BJ (cell line): Measurements from ENCODE around the gene PRADC1. TPM values are rescaled to one million over a fixed set of nuclear protein-coding genes. Genes with fewer than 3 reads are reported as not detected.

Source experiments
- CTCF ChIA-PET: fragments of 350-600 bp; formaldehyde crosslinking; extraction: SDS; loops from one replicate; lab custom pipeline; 2021; ENCODE audit warnings: antibody characterized with exemption, inconsistent platforms; lab: Yijun Ruan, JAX
- POLR2A ChIA-PET: fragments of 300-600 bp; sonication (Branson Sonifier 250); formaldehyde crosslinking; extraction: SDS; loops from one replicate; lab custom pipeline; 2021; ENCODE audit warnings: antibody characterized with exemption; lab: Charles Lee
- DNase-seq: peaks from one replicate; pipeline ENCODE4 v3.0.0-alpha.2; 2011; ENCODE audit warnings: low read depth
- H3K27me3 ChIP-seq: 2 replicates; pipeline ENCODE4 v1.6.0; 2011; ENCODE audit warnings: low read length; ENCODE audit not compliant: control insufficient read depth, insufficient read depth
- H3K36me3 ChIP-seq: 2 replicates; pipeline ENCODE4 v1.5.1; 2011; ENCODE audit warnings: low read length; ENCODE audit not compliant: control insufficient read depth, insufficient read depth
- H3K4me3 ChIP-seq: 2 replicates; pipeline ENCODE4 v1.5.1; 2011; ENCODE audit warnings: low read depth, mild to moderate bottlenecking, control low read depth, low read length
- polyA plus RNA-seq: library from polyadenylated mRNA; depleted of rRNA; stranded (reverse); fragments of >200 nt; gene quantifications from 2 replicates; pipeline ENCODE4 v1.2.3, GENCODE V29; 2011
- TF ChIP-seq, protein P1 (sequence below): IDR thresholded peaks from 2 replicates; pipeline ENCODE4 v1.5.1; 2011; ENCODE audit warnings: low read depth, mild to moderate bottlenecking, control low read depth, inconsistent platforms, low read length, moderate library complexity; ENCODE audit not compliant: insufficient read depth

The PRADC1 gene
- polyA plus RNA-seq, 1 experiment, result 19.4 TPM

DNA sequence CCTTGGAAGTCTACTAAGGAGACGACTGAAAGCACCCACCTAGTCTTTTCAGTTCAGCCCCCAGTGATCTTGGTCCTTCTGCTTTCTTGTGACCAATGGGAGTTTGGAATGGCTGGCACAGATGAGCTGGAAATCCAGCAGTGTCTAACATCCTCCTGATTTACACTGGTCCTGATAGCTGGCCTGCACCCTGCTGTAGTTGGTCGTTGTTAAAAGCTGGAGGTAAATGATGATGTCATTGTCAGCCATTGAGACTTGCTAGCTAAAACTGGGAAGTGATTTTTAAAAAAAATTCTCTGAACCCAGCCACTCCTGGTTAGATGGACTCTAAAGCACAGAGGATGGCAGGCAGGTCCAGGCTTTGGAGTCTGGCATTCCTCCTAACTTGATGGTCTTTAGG lies 20.4 kb upstream of the PRADC1 start:
- H3K4me3 ChIP-seq, result no peak overlapping the region
- POLR2A ChIA-PET, result no interaction called here

GRCh38 chr2:73252238-73253027 lies 19.4 kb upstream of the PRADC1 start:
- POLR2A ChIA-PET, result no interaction called here
- H3K27me3 ChIP-seq, result no peaks in the 10 kb centered on the region
- no peak overlapping the region for H3K4me3 ChIP-seq
- CTCF ChIA-PET, result interaction anchor here (0.6 to 2.1 kb wide), 2 partner anchors 18 to 158 kb away, joined by 4 to 5 read pairs; no protein-coding TSS in a partner anchor
- DNase-seq, result no peak
- TF ChIP-seq, protein P1, sequence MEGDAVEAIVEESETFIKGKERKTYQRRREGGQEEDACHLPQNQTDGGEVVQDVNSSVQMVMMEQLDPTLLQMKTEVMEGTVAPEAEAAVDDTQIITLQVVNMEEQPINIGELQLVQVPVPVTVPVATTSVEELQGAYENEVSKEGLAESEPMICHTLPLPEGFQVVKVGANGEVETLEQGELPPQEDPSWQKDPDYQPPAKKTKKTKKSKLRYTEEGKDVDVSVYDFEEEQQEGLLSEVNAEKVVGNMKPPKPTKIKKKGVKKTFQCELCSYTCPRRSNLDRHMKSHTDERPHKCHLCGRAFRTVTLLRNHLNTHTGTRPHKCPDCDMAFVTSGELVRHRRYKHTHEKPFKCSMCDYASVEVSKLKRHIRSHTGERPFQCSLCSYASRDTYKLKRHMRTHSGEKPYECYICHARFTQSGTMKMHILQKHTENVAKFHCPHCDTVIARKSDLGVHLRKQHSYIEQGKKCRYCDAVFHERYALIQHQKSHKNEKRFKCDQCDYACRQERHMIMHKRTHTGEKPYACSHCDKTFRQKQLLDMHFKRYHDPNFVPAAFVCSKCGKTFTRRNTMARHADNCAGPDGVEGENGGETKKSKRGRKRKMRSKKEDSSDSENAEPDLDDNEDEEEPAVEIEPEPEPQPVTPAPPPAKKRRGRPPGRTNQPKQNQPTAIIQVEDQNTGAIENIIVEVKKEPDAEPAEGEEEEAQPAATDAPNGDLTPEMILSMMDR, result no peak
- peaks cover 37% of the 10 kb centered on the region for H3K36me3 ChIP-seq

More for the DNA sequence above, 20.4 kb upstream of the PRADC1 start:
- Histone ChIP-seq H3K36me3 (peaks cover 30% of the 10 kb centered on the region), H3K27me3 (no peaks in the 10 kb centered on the region)
- CTCF ChIA-PET, result interaction anchor here (0.5 to 2.1 kb wide), 2 partner anchors 17 to 924 kb away, joined by 4 to 5 read pairs; no protein-coding TSS in a partner anchor
- TF ChIP-seq, protein P1, result no peak
- no peak for DNase-seq

- no peak for DNase-seq
- TF ChIP-seq, protein P1, result no peak
- Histone ChIP-seq H3K36me3 (peaks cover 39% of the 10 kb centered on the region), H3K27me3 (no peaks in the 10 kb centered on the region), H3K4me3 (no peak overlapping the region)
- CTCF ChIA-PET, result no interaction called here
- POLR2A ChIA-PET, result no interaction called here
These were observed 18.1 kb upstream of the PRADC1 start for GRCh38 chr2:73250872-73251846.

GRCh38 chr2:73249636-73250035 lies 16.6 kb upstream of the PRADC1 start:
- DNase-seq, result no peak
- Histone ChIP-seq H3K36me3 (peaks cover 44% of the 10 kb centered on the region), H3K4me3 (no peak overlapping the region), H3K27me3 (no peaks in the 10 kb centered on the region)
- ChIA-PET POLR2A (no interaction called here), CTCF (interaction anchor here (1.1 kb wide), 1 partner anchor 15 kb away, joined by 3 read pairs; the partner anchor contains the start of gene CCT7)
- TF ChIP-seq, protein P1, result no peak
